Measurements from ENCODE around the gene TRPM8. TPM values are rescaled to one million over a fixed set of nuclear protein-coding genes. Genes with fewer than 3 reads are reported as not detected.
A peak's percentile ranks its signal among the peaks of the same experiment; 100 is the strongest.

Gene TRPM8
- total RNA-seq, 1 experiment from 2014 or later: 3.9 TPM

DNA sequence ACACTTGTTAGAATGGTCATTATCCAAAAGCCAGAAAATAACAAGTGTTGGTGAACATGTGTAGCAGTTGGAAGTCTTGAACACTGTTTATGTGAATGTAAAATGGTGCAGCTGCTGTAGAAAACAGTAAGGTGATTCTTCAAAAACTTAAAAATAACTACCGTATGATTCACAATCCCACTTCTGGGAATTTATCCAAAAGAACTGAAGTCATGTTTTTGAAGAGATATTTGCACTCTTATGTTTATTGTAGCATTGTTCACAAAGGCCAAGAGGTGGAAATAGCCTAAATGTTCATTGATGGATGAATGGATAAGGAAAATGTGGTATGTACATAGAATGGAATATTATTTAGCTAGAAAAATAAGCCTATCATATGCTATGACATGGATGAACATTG, 127.0 kb downstream of the TRPM8 start:
- TF ChIP-seq CTCF (IDR thresholded peaks at IDR 0.05): no peak
- no peak for TF ChIP-seq REST (IDR thresholded peaks at IDR 0.05; ENCODE audit: insufficient read depth in 1 of 2, low read depth in 2 of 2, low read length in 1 of 2)
- no peak for TF ChIP-seq TCF7L2 (IDR thresholded peaks at IDR 0.05; ENCODE audit: low read depth, low read length)
- 0 out of 2 replicates have a peak, but pooled peaks have one; percentile 23 for TF ChIP-seq POLR2AphosphoS5 (IDR thresholded peaks at IDR 0.05; ENCODE audit: low read depth, low read length)
- TF ChIP-seq SIN3A (IDR thresholded peaks at IDR 0.05; ENCODE audit: borderline replicate concordance, insufficient read depth, low read depth, low read length): no peak
- in situ Hi-C loops (cut with HindIII; ENCODE audit: low pct_unique_long_range_greater_than_20kb, low sequenced_read_pairs): no loop called here
- no peak overlapping the region for H3K4me3 ChIP-seq (ENCODE audit: low read depth in 2 of 2, low read length in 2 of 2)
- H3K4me1 ChIP-seq (ENCODE audit: control insufficient read depth, insufficient read depth, low read length): no peaks in the 10 kb centered on the region
- ATAC-seq (peak; percentile 77), DNase-seq (ENCODE audit: low read depth, low spot score) (peak; percentile 64)
- no peaks in the 10 kb centered on the region for H3K36me3 ChIP-seq (ENCODE audit: control insufficient read depth, insufficient read depth, low read length)
- H3K27me3 ChIP-seq (ENCODE audit: control insufficient read depth, insufficient read depth, low read length): no peaks in the 10 kb centered on the region
- intact Hi-C loops (cut with micrococcal nuclease; ENCODE audit: unreplicated experiment): no loop called here
- no peak overlapping the region for H3K27ac ChIP-seq (ENCODE audit: low read length)
- no peaks in the 10 kb centered on the region for H3K9me3 ChIP-seq (ENCODE audit: control insufficient read depth, insufficient read depth, low read depth, low read length)
- POLR2A ChIA-PET: no interaction called here
- BruUV-seq (replicated peaks): no TSS peak
- CTCF ChIA-PET: no interaction called here

GRCh38 chr2:234046521-234046920, 129.3 kb downstream of the TRPM8 start:
- ChIA-PET POLR2A (no interaction called here), CTCF (no interaction called here)
- ATAC-seq (no peak), DNase-seq (ENCODE audit: low read depth, low spot score) (no peak)
- Histone ChIP-seq H3K4me3 (ENCODE audit: low read depth in 2 of 2, low read length in 2 of 2) (no peak overlapping the region), H3K27ac (ENCODE audit: low read length) (no peak overlapping the region), H3K36me3 (ENCODE audit: control insufficient read depth, insufficient read depth, low read length) (no peaks in the 10 kb centered on the region), H3K9me3 (ENCODE audit: control insufficient read depth, insufficient read depth, low read depth, low read length) (no peaks in the 10 kb centered on the region), H3K27me3 (ENCODE audit: control insufficient read depth, insufficient read depth, low read length) (no peaks in the 10 kb centered on the region), H3K4me1 (ENCODE audit: control insufficient read depth, insufficient read depth, low read length) (no peaks in the 10 kb centered on the region)
- intact Hi-C loops (cut with micrococcal nuclease; ENCODE audit: unreplicated experiment) (no loop called here), in situ Hi-C loops (cut with HindIII; ENCODE audit: low pct_unique_long_range_greater_than_20kb, low sequenced_read_pairs) (no loop called here)
- TF ChIP-seq REST (IDR thresholded peaks at IDR 0.05; ENCODE audit: insufficient read depth in 1 of 2, low read depth in 2 of 2, low read length in 1 of 2) (no peak), SIN3A (IDR thresholded peaks at IDR 0.05; ENCODE audit: borderline replicate concordance, insufficient read depth, low read depth, low read length) (no peak), CTCF (IDR thresholded peaks at IDR 0.05) (no peak), POLR2AphosphoS5 (IDR thresholded peaks at IDR 0.05; ENCODE audit: low read depth, low read length) (no peak), TCF7L2 (IDR thresholded peaks at IDR 0.05; ENCODE audit: low read depth, low read length) (no peak)
- no TSS peak for BruUV-seq (replicated peaks)

All from Panc1 (cell line).